CD4-positive, alpha-beta T cell treated with Interferon alpha-2 for 1 hour (primary cell): ENCODE measurements around the gene ALG6.
"Not testable (repeated sequence)": the region's sequence is repeated elsewhere in the genome, so short reads cannot be mapped to it uniquely, and the experiment has no call there.

ENCODE experiments used
- DNase-seq, 2 donors: peaks; one replicate each; pipeline ENCODE4 v3.0.0-alpha.2; 2020 to 2022

ALG6 gene

DNA sequence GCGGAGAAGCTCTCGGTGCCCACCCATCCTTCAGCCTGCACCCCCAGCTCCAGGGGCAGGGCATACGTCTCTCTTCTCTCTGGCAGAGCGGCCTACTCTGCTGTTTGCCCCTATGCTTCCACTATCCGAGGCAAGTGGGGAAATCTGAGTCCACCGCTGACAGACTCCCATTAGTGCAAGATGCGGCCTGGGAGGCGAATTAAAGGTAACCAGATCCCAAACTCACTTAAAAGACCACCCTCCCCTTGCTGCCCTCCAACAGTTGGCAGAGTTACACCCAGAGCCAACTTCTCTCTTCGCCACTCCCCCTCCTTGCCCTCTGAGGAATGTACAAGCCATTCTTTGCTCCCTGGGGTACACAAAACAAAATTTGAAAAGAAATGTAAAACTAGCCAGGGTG is 38.6 kb upstream of the ALG6 start:
- no peak for DNase-seq

DNA sequence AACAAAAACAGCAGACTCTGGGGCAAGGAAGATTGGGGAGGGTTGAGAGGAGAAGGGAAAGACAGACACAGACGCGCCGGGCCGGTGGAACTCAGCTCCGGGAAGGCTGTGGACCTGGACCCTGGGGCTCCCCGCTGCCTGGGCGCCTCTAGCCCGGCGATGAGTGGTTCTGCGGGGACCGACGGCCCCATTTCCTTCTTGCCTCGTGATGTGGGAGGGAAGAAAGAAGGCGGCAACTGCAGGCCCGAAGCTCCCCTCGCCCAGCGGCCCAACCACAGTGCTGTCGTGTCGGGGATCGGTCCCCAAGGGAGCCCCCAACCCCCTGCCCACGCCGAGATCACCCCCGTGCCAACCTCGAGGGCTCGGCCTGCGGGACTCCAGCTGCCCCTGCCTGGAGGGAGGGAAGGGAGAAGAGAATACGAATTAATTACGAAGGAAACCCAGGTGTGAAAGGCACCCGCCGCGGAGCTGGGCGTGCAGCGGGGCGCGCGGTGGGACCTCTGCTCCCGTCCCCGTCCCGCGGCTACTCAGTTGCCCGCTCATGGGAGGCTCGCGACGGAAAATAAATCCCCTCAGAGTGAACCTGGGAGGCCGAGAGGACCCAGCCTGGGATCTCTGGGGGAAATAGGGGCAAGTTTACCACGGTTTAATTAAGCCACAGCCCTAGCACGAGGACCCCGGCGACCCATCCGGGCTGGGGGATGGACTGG is 37.7 kb upstream of the ALG6 start:
- DNase-seq, result no peak

DNA sequence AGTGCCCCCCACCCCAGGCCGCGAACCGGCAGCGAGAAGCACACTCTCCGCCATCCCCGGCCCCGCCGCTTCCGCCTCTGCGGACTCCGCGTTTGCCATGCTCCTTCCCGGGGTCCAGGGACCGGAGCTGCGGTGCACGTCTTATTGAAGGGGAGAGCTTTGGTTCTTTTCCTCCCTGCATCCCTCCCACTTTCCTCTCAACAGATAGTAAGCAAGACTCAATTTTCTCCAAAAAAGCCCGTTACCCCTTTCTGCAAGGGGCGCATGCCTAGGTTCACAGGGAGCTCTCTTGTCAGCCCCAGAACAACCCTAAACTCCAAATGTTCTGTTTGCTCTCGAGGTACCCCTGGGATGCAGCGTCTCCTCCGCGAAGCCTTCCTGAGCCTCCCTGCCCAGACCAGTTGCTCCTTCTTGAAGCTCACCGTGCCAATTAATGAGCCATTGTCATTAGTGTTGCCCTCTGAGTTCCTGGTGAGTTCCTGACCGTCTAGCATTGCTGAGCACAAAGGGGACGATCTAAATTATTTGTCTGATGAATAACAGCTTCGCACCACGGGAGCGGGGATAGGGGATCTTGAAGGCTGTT is 37.0 kb upstream of the ALG6 start:
- no peak for DNase-seq

DNA sequence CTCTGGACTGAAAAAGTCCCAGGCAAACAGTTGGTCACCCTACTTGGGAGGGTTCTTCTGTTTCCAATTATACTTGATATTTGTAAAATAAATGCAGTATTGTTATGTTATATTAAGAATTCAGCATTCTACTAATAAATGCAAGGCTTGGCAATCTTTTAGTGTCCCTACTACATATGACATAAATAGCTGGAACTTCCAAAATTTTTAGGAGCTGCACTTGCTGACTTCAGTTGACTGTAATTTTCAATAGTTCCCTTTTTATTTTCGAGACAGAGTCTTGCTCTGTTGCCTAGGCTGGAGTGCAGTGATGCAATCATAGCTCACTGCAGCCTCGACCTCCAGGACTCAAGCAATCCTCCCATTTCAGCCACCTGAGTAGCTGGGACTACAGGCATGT is 25.0 kb upstream of the ALG6 start:
- DNase-seq, result no peak

DNA sequence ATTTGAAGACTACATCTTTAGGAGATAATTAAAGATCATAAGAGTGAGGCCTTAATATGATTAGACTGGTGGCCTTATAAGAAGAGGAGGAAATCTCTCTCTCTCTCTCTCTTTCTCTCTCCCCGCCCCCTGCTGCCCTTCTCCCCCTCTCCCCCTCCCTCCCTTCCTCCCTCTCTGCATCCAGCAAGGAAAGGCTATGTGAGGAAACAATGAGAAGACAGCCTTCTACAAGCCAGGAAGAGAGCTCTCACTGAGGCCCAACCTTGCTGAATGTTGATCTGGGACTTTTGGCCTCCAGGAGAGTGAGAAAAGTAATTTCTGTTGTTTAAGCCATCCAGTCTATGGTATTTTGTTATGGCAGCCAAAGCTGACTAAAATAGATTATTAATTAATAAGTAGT is 23.5 kb upstream of the ALG6 start:
- DNase-seq, result no peak

DNA sequence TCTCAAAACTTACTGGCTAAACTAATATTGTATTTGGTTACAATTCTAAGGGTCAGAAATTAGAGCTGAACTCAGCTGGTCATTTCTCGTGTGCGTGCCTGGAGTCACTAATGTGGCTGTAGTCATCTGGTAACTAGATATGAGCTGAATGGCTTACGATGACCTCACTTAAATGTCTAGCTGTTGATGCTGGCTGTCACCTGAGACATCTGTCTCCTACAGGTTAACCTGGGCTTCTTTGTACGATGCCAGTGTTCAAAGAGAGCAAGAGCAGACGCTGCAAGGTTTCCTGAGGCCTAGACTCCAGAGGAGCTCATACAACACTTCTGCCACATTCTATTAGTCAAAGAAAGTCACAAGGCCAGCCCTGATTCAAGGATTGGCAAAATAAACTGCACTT is 17.1 kb upstream of the ALG6 start:
- no peak for DNase-seq

DNA sequence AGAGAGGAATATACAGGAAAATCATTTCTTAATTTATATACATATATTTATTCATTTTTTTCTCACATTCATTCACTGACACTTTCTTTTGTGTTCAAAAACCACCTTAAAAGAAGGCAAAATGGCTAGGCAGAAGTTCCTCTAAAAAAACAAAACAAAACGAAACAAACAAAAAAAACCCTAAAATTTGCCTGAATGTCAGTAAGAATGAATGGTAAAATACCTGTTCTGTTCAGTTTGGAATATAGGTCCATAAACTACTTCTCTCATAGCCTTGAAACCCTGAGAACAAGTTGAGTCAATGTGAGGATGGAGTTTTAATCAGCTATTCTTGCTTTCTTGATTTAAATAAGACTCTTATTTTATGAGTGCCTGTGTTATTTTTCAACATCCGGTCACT is 14.7 kb upstream of the ALG6 start:
- DNase-seq, result no peak

DNA sequence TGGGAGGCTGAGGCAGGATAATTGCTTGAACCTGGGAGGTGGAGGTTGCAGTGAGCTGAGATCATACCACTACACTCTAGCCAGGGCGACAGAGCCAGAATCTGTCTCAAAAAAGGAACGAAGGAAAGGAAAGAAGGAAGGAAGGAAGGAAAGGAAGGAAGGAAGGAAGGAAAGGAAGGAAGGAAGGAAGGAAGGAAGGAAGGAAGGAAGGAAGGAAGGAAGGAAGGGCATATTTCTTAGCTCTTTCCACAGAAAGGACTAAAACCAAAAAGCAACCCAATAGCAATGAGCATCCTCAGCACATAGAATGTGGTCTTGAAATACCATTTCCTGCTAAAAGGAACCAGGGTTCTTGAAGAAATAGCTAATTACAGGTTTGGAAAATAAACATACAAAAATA is 11.2 kb upstream of the ALG6 start:
- DNase-seq, result not testable (repeated sequence)

DNA sequence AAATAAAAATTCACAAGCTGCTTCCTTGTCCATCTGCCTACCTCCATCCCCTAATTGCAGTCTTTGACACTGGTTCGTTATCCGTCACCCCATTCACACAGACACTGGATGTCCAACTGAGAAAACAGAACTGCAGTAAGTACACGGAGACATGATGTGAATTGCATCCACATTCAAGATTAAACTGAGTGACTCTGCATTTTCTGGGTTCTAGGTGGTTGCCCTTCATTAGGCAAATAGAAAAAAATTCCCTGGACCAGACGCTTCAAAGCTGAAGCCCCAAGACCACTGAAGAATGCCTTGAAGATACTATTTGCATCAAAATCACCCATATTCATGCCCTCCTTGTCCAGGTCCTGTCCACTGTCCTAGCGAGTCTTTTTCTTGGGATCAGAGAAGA is 7.9 kb upstream of the ALG6 start:
- no peak for DNase-seq

DNA sequence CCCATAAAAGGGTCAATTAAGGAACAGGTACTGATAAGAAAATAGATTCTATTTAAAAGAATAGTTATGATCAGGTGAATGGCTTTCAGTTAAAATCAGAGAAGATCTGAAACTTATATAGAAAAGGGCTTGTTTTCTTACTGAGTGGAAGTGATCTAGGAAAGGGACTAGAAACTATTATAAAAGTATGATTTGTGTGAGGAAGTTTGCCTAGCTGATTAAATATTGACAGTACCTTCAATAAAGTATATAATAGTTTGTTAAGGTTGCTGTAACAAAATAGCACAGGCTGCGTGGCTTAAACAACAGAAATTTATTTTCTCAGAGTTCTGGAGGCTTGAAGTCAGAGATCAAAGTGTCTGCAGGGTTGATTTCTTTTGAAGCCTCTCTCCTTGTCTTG is 5.4 kb upstream of the ALG6 start:
- DNase-seq, result no peak

DNA sequence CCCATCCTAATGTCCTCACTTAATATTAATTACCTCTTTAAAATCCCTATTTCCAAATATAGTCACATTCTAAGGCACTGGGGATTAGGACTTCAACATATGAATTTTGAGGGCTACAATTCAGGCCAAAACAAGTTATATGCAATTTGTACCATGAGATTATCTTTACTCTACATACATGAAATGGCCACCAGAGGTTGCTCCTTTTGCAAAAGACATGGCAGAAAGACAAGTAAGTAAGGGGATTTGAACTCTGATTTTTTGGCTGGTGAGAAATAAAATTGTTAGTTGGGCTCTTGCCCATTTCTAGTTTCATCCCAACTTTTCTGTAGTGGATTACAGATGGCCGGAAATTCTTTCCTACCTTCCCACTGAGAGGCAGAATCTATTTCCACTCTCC is 4.8 kb upstream of the ALG6 start:
- no peak for DNase-seq

DNA sequence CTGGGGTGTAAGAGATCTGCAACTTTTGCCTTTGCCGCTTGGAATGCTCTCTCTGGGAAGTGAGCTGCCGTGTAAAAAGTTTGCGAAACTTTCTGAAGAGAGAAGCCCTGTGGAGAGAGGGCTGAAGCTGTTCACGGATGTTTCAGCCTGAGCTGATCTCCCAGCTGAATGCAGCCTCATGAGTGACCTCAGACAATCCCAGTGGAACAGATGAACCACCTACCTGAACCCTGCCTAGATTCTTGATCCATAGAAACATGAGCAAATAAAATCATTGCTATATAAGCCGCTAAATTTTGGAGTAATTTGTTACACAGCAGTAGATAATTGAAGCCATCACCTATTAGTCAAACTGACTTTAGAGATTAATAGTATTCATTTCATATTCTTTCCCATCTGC is 4.4 kb upstream of the ALG6 start:
- DNase-seq, result no peak

DNA sequence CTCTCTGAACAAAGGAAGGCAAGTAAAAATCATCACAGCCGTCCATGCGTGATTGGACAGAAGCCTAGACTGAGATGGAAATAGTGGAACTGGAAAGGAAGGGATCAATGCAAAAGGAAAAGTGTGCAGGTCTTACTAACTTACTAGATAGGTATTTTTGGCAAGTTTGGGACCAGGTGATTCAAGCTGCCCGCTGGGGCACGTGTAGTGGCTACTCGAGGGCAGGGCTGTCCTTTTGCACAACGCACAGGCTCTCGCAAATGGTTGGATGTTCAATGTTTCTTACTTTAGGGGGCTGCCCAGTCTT is 566 bp upstream of the ALG6 start:
- DNase-seq, result no peak

DNA sequence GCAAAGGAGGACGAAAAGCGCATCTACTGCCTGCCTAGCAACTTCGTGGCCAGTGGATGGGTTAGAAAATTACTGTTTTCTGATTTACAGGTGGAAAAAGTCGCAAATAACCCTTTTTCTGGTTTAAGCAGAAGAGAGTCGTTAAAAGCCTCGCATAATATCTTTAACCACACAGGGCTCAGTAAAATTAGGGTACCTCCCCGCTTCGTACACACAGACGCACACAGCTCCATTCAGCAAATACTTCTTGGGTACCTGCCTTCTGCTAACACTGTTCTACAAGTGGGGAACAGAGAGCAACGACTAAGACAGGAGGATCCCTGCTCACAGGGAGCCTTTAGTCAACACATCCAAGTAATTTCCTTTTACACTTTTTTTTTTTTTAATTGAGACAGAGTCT is 704 bp downstream of the ALG6 start:
- DNase-seq, result peak in 1 of 2 donors; percentile 8

DNA sequence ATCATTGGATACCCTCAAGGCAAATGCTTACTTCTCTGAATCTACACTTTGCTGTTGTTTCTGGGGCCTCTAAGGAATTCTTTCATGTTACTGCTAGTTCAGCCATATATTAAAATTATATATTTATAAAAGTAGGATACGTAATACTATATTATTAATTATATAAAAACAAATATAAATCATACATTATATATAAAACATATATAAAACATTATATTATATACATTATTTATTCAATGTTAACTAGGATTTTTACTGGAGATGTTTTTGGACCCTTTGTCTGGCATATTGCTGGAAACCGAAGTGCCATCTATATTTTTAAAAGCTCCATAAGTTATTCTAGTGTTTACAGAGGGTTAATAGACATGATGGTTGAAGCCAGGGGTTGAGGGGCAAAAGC is 12.2 kb downstream of the ALG6 start:
- DNase-seq, result no peak

DNA sequence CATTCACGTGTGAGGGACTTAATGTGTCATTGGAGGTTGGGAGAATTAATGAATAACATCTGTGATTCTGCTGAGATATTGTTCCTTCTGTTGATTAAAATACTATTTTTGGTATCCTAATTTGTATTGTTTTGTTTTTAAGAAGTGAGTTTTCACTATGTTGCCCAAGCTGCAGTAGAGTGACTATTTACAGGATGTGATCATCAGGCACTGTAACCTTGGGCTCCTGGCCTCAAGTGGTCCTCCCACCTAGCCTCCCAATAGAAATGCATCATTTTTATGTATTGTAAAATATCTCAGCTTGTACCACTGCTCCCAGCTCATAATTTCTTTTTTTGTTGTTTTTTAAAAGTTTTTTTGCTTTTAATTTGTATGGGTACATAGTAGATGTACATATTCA is 14.3 kb downstream of the ALG6 start:
- DNase-seq, result no peak

DNA sequence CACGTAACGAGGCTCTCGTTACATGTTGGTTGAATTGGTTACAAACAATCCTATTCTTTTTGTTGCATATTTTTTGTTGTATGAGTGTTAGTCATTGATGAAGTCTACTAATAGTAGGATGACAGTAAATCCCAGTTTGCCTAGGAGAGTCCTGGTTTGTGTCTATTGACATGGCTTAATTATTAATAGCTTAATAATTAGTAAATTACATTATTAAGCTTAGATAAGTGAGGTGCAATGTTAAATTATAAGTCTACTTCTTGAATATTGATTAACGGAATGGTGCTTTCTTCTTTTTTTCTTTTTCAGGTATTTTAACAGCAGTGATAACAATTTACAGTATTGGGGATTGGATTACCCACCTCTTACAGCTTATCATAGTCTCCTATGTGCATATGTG is 34.5 kb downstream of the ALG6 start:
- DNase-seq, result no peak

DNA sequence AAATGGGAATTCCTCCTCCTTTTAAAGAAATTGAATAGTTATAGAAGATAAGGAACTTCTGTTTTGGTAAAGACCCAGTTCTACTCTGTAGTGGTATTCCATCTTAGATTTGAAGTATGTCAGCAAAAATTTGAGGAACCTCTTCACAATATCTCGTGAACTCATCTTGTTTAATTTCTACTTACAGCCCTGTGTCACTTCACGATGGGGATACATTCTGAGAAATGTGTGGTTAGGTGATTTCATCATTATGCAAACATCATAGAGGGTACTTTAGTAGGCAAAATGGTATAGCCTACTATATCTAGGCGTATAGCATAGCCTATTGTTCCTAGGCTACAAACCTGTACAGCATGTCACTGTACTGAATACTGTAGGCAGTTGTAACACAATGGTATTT is 36.0 kb downstream of the ALG6 start:
- no peak for DNase-seq

DNA sequence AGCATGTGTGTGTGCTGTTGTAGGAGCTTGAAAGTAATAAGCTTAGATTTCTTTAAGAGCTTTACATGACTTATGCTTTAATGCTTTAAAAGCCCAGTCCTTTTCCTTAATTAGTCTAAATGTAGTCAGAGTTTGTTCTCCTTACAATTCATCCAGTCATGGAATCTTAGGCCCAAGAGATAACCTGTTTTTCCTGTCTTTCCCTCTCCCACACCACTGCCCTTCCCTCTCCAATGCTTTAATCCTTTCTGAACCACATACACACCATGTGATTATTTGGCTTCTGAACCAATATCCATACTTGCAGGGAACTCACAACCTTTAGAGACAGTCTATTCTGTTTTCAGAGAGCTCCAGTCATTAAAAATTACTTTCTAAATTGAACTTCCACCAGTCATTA is 37.6 kb downstream of the ALG6 start:
- no peak for DNase-seq

DNA sequence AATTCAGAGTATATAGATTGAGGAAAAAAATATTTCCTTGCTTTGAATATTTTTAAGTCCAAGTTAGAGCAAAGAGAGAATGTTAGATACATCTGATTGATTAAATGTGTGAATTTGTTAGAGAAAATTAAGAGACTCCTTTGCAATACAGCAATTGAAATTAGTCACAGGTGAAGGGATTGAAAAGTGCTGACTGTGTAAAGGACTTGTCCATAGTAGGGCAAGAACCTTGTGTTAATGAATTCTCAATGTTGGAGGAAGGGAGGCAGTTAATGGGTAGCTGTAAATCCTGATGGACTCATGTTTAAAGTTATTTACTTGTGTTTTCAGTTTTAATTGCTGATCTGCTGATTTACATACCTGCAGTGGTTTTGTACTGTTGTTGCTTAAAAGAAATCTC is 38.6 kb downstream of the ALG6 start:
- DNase-seq, result no peak

DNA sequence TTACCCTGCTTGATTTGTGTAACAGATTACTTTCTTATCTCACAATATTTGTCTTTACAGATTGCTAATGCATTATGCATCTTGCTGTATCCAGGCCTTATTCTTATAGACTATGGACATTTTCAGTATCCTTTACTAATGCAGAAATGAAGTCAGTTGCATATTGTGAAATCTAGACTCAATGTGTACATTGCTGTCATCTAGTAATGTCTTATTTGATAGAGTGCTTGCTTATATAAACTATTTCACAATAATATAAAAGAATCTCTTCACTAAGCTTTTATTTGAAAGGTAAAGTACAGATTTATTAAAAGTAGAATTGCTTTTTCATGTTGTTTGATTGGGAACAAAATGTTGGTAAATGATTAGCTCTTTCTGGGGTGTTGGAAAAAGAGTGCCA is 39.6 kb downstream of the ALG6 start:
- no peak for DNase-seq

DNA sequence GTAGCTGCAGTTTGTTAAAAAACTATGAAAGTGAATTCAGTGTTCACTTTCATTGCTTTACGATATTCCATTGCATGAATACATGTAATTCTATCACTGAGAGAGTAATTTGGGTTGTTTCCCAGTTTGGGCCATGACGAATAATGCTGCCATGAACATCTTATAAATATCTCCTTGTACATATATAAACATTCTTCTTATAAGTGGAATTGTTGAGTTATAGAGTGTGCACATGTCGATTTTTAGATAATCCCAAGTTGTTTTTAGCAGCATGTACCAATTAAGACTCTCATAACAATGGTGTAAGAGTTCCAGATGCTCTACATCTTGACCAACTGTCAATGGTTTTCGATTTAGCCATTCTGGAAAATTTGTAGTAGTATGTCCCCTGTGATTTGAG is 40.9 kb downstream of the ALG6 start:
- DNase-seq, result no peak

DNA sequence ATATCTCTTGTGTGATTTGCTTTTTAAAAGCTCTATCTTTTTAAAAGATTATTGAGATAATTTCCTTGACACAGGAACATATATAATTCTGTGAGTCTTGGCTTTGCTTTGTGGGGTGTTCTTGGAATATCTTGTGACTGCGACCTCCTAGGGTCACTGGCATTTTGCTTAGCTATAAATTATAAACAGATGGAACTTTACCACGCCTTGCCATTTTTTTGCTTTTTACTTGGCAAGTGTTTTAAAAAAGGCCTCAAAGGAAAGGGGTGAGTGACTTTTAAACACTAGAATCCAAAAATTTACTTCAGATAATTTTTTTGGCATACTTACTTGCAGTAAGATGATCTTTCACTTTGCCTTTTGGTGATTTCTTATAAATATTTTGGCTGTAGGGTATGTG is 43.6 kb downstream of the ALG6 start:
- DNase-seq, result no peak

DNA sequence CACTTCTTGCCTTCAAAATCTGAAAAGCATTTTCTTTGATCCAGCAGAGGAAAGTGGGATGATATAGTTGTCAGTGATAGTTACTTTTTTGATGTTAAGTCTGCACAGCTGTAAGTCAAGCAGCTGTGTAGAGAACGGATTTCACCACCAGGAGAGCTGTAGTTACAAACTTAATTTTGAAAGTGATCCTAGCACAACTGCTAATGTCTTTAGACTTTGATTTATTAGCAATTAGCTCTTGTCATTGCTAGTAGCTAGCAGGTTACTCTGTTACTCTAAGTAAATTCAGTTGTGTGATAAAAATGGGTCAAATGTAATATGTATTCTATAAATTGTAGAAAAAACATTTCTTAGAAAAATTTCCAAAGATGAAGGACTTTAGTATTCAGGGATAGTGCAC is 46.0 kb downstream of the ALG6 start:
- no peak for DNase-seq

DNA sequence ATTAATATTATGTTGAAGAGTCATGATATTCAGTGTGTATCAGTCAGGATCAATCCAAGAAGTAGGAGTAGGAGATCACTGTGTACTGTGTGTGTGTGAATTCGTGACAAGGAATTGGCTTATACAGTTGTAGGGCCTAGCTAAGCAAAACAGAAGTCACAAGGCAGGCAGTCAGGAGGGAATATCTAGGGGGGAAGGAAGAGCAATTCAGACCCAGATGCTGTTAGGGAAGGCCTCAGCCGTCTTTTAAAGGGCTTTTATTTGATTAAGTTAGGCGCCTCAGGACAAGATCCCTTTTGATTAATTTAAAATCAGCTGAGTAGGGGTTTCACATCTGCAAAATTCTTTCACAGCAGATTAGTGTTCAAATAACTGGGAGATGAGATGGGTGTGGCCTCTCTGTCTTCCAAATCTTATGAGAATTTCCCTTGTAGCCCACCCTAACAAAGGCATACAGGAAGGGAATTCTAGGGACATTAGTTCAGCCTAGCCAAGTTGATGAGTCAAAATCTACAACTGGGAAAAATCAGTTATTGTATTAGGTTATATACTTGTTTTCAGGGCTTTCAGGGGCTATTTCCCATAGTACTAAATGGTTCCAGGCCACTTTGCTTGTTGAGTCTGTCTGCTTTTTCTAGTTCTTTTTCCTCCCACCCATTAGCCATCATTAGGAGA is 47.4 kb downstream of the ALG6 start:
- DNase-seq, result no peak
